ENCODE data around the gene TLE3.

TLE3 gene

GRCh38 chr15:70083418-70083817 is 14.3 kb downstream of the TLE3 start:
- no peak for ATAC-seq
- TF ChIP-seq ISL1 (CRISPR knock-in tag; IDR thresholded peaks at IDR 0.05) (no peak), BACH2 (CRISPR knock-in tag; IDR thresholded peaks at IDR 0.05; ENCODE audit: borderline replicate concordance) (no peak), TOX (CRISPR knock-in tag; IDR thresholded peaks at IDR 0.05; ENCODE audit: borderline replicate concordance) (no peak), PATZ1 (CRISPR knock-in tag; IDR thresholded peaks at IDR 0.05; ENCODE audit: borderline replicate concordance) (no peak), ESRRG (CRISPR knock-in tag; IDR thresholded peaks at IDR 0.05) (no peak), ZC3H10 (CRISPR knock-in tag; IDR thresholded peaks at IDR 0.05) (no peak), RARB (CRISPR knock-in tag; IDR thresholded peaks at IDR 0.05) (no peak), PPARA (CRISPR knock-in tag; IDR thresholded peaks at IDR 0.05; ENCODE audit: borderline replicate concordance) (no peak), ZFP30 (CRISPR knock-in tag; IDR thresholded peaks at IDR 0.05) (no peak), CSDC2 (CRISPR knock-in tag; IDR thresholded peaks at IDR 0.05) (no peak), POU6F1 (CRISPR knock-in tag; IDR thresholded peaks at IDR 0.05; ENCODE audit: borderline replicate concordance, low read depth) (no peak), ZNF565 (CRISPR knock-in tag; conservative IDR thresholded peaks at IDR 0.05; ENCODE audit: low read depth) (no peak), OSR1 (CRISPR knock-in tag; IDR thresholded peaks at IDR 0.05) (no peak), ZNF70 (CRISPR knock-in tag; IDR thresholded peaks at IDR 0.05) (no peak), ZFP3 (CRISPR knock-in tag; IDR thresholded peaks at IDR 0.05) (no peak), ZNF8 (CRISPR knock-in tag; IDR thresholded peaks at IDR 0.05) (no peak), CSRNP3 (CRISPR knock-in tag; IDR thresholded peaks at IDR 0.05) (no peak), GLIS3 (CRISPR knock-in tag; IDR thresholded peaks at IDR 0.05) (no peak), TCF4 (CRISPR knock-in tag; IDR thresholded peaks at IDR 0.05; ENCODE audit: borderline replicate concordance) (no peak), SNAI2 (CRISPR knock-in tag; IDR thresholded peaks at IDR 0.05) (no peak)

GRCh38 chr15:70082281-70082900 is 15.3 kb downstream of the TLE3 start:
- no peak for ATAC-seq
- TF ChIP-seq ESRRG (CRISPR knock-in tag; IDR thresholded peaks at IDR 0.05) (no peak), CSRNP3 (CRISPR knock-in tag; IDR thresholded peaks at IDR 0.05) (no peak), TSHZ2 (CRISPR knock-in tag; IDR thresholded peaks at IDR 0.05) (no peak), TOX (CRISPR knock-in tag; IDR thresholded peaks at IDR 0.05; ENCODE audit: borderline replicate concordance) (no peak), CSDC2 (CRISPR knock-in tag; IDR thresholded peaks at IDR 0.05) (no peak), ZC3H10 (CRISPR knock-in tag; IDR thresholded peaks at IDR 0.05) (no peak), TCF4 (CRISPR knock-in tag; IDR thresholded peaks at IDR 0.05; ENCODE audit: borderline replicate concordance) (no peak), PATZ1 (CRISPR knock-in tag; IDR thresholded peaks at IDR 0.05; ENCODE audit: borderline replicate concordance) (no peak), GLIS3 (CRISPR knock-in tag; IDR thresholded peaks at IDR 0.05) (no peak), SNAI2 (CRISPR knock-in tag; IDR thresholded peaks at IDR 0.05) (no peak), ZFP30 (CRISPR knock-in tag; IDR thresholded peaks at IDR 0.05) (no peak), ZNF565 (CRISPR knock-in tag; conservative IDR thresholded peaks at IDR 0.05; ENCODE audit: low read depth) (no peak), ARNTL (CRISPR knock-in tag; IDR thresholded peaks at IDR 0.05; ENCODE audit: borderline replicate concordance, low read depth) (no peak)

All from SK-N-SH treated with all-trans-retinoic acid at 6 μM for 48 hours (cell line).